ENCODE results near the gene CARD10.
A peak's percentile ranks its signal among the peaks of the same experiment; 100 is the strongest.

Gene CARD10

GRCh38 chr22:37519268-37520195 is at the start of gene CARD10:
TSS of gene CARD10 (minus strand) at chr22:37519415. CDS start at chr22:37519200, 215 bp downstream.
- no peak for TF ChIP-seq CTCF (IDR thresholded peaks at IDR 0.05; ENCODE audit: control insufficient read depth, insufficient read depth, low read depth, low read length, missing control alignments)
- DNase-seq (ENCODE audit: low read depth), result no peak
- peak within 1 kb of the TSS; percentile 49 for H3K4me3 ChIP-seq (ENCODE audit: control insufficient read depth, low read depth, low read length)

GRCh38 chr22:37568448-37569008 is 49.3 kb upstream of the CARD10 start:
- H3K4me3 ChIP-seq (ENCODE audit: control insufficient read depth, low read depth, low read length), result no peak overlapping the region
- no peak for DNase-seq (ENCODE audit: low read depth)
- TF ChIP-seq CTCF (IDR thresholded peaks at IDR 0.05; ENCODE audit: control insufficient read depth, insufficient read depth, low read depth, low read length, missing control alignments), result no peak

GRCh38 chr22:37568012-37568411 is 48.8 kb upstream of the CARD10 start:
- H3K4me3 ChIP-seq (ENCODE audit: control insufficient read depth, low read depth, low read length), result no peak overlapping the region
- TF ChIP-seq CTCF (IDR thresholded peaks at IDR 0.05; ENCODE audit: control insufficient read depth, insufficient read depth, low read depth, low read length, missing control alignments), result no peak
- DNase-seq (ENCODE audit: low read depth), result no peak

- DNase-seq (ENCODE audit: low read depth), result no peak
- TF ChIP-seq CTCF (IDR thresholded peaks at IDR 0.05; ENCODE audit: control insufficient read depth, insufficient read depth, low read depth, low read length, missing control alignments), result peak; percentile 89
- no peak overlapping the region for H3K4me3 ChIP-seq (ENCODE audit: control insufficient read depth, low read depth, low read length)
Measured at GRCh38 chr22:37566903-37567798, 47.9 kb upstream of the CARD10 start.

GRCh38 chr22:37566329-37566837 is 47.2 kb upstream of the CARD10 start:
- no peak overlapping the region for H3K4me3 ChIP-seq (ENCODE audit: control insufficient read depth, low read depth, low read length)
- DNase-seq (ENCODE audit: low read depth), result no peak
- no peak for TF ChIP-seq CTCF (IDR thresholded peaks at IDR 0.05; ENCODE audit: control insufficient read depth, insufficient read depth, low read depth, low read length, missing control alignments)

GRCh38 chr22:37565830-37566229 is 46.6 kb upstream of the CARD10 start:
- TF ChIP-seq CTCF (IDR thresholded peaks at IDR 0.05; ENCODE audit: control insufficient read depth, insufficient read depth, low read depth, low read length, missing control alignments), result no peak
- DNase-seq (ENCODE audit: low read depth), result no peak
- no peak overlapping the region for H3K4me3 ChIP-seq (ENCODE audit: control insufficient read depth, low read depth, low read length)
